GM19193 (cell line): ENCODE results near the gene ELFN1.

Source experiments
- POLR2A ChIP-seq: IDR thresholded peaks from 4 replicates; pipeline ENCODE4 v1.6.1; 2011; ENCODE audit not compliant: insufficient read depth, insufficient read length; ENCODE audit errors: extremely low read depth

The ELFN1 gene

GRCh38 chr7:1700536-1701333 lies 30.7 kb downstream of the ELFN1 start:
- TF ChIP-seq POLR2A = no peak

- no peak for TF ChIP-seq POLR2A
Observed at GRCh38 chr7:1702652-1703051, 32.6 kb downstream of the ELFN1 start.

GRCh38 chr7:1703441-1703840 lies 33.4 kb downstream of the ELFN1 start:
- no peak for TF ChIP-seq POLR2A

- no peak for TF ChIP-seq POLR2A
Observed at GRCh38 chr7:1703871-1704810, 34.1 kb downstream of the ELFN1 start.

- TF ChIP-seq POLR2A = no peak
Observed at GRCh38 chr7:1704811-1705738, 35.0 kb downstream of the ELFN1 start.

- no peak for TF ChIP-seq POLR2A
Observed at GRCh38 chr7:1705856-1706255, 35.8 kb downstream of the ELFN1 start.

- no peak for TF ChIP-seq POLR2A
Observed at GRCh38 chr7:1706381-1706720, 36.3 kb downstream of the ELFN1 start.

GRCh38 chr7:1706721-1707613 lies 36.9 kb downstream of the ELFN1 start:
- TF ChIP-seq POLR2A = no peak

GRCh38 chr7:1707756-1708595 lies 37.9 kb downstream of the ELFN1 start:
- no peak for TF ChIP-seq POLR2A

- TF ChIP-seq POLR2A = no peak
Observed at GRCh38 chr7:1708596-1709251, 38.6 kb downstream of the ELFN1 start.

GRCh38 chr7:1709281-1709680 lies 39.2 kb downstream of the ELFN1 start:
- no peak for TF ChIP-seq POLR2A

GRCh38 chr7:1709900-1710299 lies 39.8 kb downstream of the ELFN1 start:
- no peak for TF ChIP-seq POLR2A
